Astrocyte (in vitro differentiated cells and primary cell): ENCODE results near the gene JAKMIP2. TPM values are rescaled to one million over a fixed set of nuclear protein-coding genes. Genes with fewer than 3 reads are reported as not detected.
A peak's percentile ranks its signal among the peaks of the same experiment; 100 is the strongest.

Source experiments
- DNase-seq: peaks from one replicate; pipeline ENCODE4 v3.0.0-alpha.2; 2010; ENCODE audit warnings: low read depth
- FAIRE-seq: peaks from 2 replicates; lab custom pipeline; 2011; peaks lifted over from hg19 to GRCh38; lab: Jason Lieb, UNC
- H2AFZ ChIP-seq: 2 replicates; pipeline ENCODE4 v1.6.0; 2012; ENCODE audit warnings: low read depth, low read length, inconsistent platforms
- H3K27ac ChIP-seq: 2 replicates; pipeline ENCODE4 v1.5.1; 2011; ENCODE audit warnings: low read depth, low read length, inconsistent platforms
- H3K27me3 ChIP-seq: 2 replicates; pipeline ENCODE4 v1.6.0; 2011; ENCODE audit warnings: low read length, inconsistent platforms; ENCODE audit not compliant: insufficient read depth
- H3K36me3 ChIP-seq: 2 replicates; pipeline ENCODE4 v1.5.1; 2011; ENCODE audit warnings: low read length, inconsistent platforms; ENCODE audit not compliant: insufficient read depth
- H3K4me1 ChIP-seq: 2 replicates; pipeline ENCODE4 v1.5.1; 2011; ENCODE audit warnings: low read length, inconsistent platforms; ENCODE audit not compliant: insufficient read depth
- H3K4me2 ChIP-seq: 2 replicates; pipeline ENCODE4 v1.6.0; 2012; ENCODE audit warnings: low read length, inconsistent platforms
- H3K4me3 ChIP-seq: 2 replicates; pipeline ENCODE4 v1.5.1; 2011; ENCODE audit warnings: low read depth, mild to moderate bottlenecking, low read length, inconsistent platforms; ENCODE audit not compliant: insufficient read depth
- H3K79me2 ChIP-seq: 2 replicates; pipeline ENCODE4 v1.6.0; 2012; ENCODE audit warnings: mild to moderate bottlenecking, low read length, inconsistent platforms; ENCODE audit not compliant: insufficient read depth
- H3K9ac ChIP-seq: 2 replicates; pipeline ENCODE4 v1.6.0; 2012; ENCODE audit warnings: mild to moderate bottlenecking, low read length, inconsistent platforms
- H3K9me3 ChIP-seq: 2 replicates; pipeline ENCODE4 v1.5.1; 2012; ENCODE audit warnings: low read depth, mild to moderate bottlenecking, low read length, inconsistent platforms; ENCODE audit not compliant: insufficient read depth
- H4K20me1 ChIP-seq: 2 replicates; pipeline ENCODE4 v1.6.0; 2012; ENCODE audit warnings: low read length, inconsistent platforms; ENCODE audit not compliant: insufficient read depth
- H3K27ac Mint-ChIP-seq: one replicate; pipeline ENCODE4 v1.8.0; 2021; ENCODE audit warnings: mild to moderate bottlenecking, mixed read lengths; ENCODE audit not compliant: unreplicated experiment
- H3K27me3 Mint-ChIP-seq: one replicate; pipeline ENCODE4 v1.8.0; 2021; ENCODE audit warnings: low read depth, mixed read lengths; ENCODE audit not compliant: unreplicated experiment
- H3K36me3 Mint-ChIP-seq: one replicate; pipeline ENCODE4 v1.8.0; 2021; ENCODE audit warnings: low read depth, mixed read lengths; ENCODE audit not compliant: unreplicated experiment
- H3K4me1 Mint-ChIP-seq: one replicate; pipeline ENCODE4 v1.8.0; 2021; ENCODE audit warnings: low read depth, mixed read lengths; ENCODE audit not compliant: unreplicated experiment
- H3K4me3 Mint-ChIP-seq: one replicate; pipeline ENCODE4 v1.8.0; 2021; ENCODE audit warnings: mild to moderate bottlenecking, moderate library complexity, mixed read lengths; ENCODE audit not compliant: unreplicated experiment
- H3K9me3 Mint-ChIP-seq: one replicate; pipeline ENCODE4 v1.8.0; 2021; ENCODE audit warnings: mild to moderate bottlenecking, mixed read lengths; ENCODE audit not compliant: unreplicated experiment
- CTCF ChIP-seq: IDR thresholded peaks from 2 replicates; pipeline ENCODE4 v1.5.1; 2011; ENCODE audit warnings: low read depth, mild to moderate bottlenecking, inconsistent platforms, low read length, moderate library complexity; ENCODE audit not compliant: insufficient read depth
- EZH2 ChIP-seq: IDR thresholded peaks from 2 replicates; pipeline ENCODE4 v1.6.1; 2012; ENCODE audit warnings: mild to moderate bottlenecking, low read length, inconsistent platforms; ENCODE audit not compliant: insufficient read depth
- total RNA-seq: library from RNA; stranded (reverse); gene quantifications from 2 replicates; pipeline ENCODE4 v1.2.1, GENCODE V29; 2021

Gene JAKMIP2
- total RNA-seq, 1 donor from 2014 or later: 15.1 TPM

DNA sequence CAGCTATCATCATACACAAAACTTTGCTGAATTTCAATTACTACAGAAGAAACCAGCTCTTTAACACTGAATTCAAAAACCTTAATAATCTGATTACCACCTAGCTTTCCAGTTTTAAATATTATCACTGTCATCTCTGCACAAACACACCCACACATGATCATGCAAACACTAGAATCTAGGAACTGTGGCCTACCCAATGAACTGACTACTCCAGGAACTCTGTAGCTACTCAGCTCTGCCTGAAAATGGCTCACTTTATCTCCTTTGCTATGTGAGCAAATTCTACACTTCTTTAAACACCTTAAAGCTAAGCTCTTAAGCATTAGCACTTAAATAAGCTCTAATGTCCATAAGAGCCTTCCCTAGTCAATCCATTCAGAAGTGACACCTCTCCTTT is 149.4 kb downstream of the JAKMIP2 start:
- H3K27me3 ChIP-seq: no peaks in the 10 kb centered on the region
- peaks cover 3% of the 10 kb centered on the region for H3K36me3 Mint-ChIP-seq
- no peak overlapping the region for H3K4me3 Mint-ChIP-seq
- H3K9ac ChIP-seq: no peak overlapping the region
- H3K27me3 Mint-ChIP-seq: no peaks in the 10 kb centered on the region
- no peak overlapping the region for H3K4me3 ChIP-seq
- no peak overlapping the region for H3K4me2 ChIP-seq
- FAIRE-seq (no peak), DNase-seq (no peak)
- H2AFZ ChIP-seq: no peak overlapping the region
- H3K79me2 ChIP-seq: no peaks in the 10 kb centered on the region
- H3K4me1 Mint-ChIP-seq: no peaks in the 10 kb centered on the region
- H3K36me3 ChIP-seq: no peaks in the 10 kb centered on the region
- H3K9me3 Mint-ChIP-seq: no peaks in the 10 kb centered on the region
- TF ChIP-seq EZH2: no peak
- no peak for TF ChIP-seq CTCF
- H3K9me3 ChIP-seq: no peaks in the 10 kb centered on the region
- no peaks in the 10 kb centered on the region for H3K4me1 ChIP-seq
- H4K20me1 ChIP-seq: no peaks in the 10 kb centered on the region
- H3K27ac ChIP-seq: no peak overlapping the region
- H3K27ac Mint-ChIP-seq: no peak overlapping the region

DNA sequence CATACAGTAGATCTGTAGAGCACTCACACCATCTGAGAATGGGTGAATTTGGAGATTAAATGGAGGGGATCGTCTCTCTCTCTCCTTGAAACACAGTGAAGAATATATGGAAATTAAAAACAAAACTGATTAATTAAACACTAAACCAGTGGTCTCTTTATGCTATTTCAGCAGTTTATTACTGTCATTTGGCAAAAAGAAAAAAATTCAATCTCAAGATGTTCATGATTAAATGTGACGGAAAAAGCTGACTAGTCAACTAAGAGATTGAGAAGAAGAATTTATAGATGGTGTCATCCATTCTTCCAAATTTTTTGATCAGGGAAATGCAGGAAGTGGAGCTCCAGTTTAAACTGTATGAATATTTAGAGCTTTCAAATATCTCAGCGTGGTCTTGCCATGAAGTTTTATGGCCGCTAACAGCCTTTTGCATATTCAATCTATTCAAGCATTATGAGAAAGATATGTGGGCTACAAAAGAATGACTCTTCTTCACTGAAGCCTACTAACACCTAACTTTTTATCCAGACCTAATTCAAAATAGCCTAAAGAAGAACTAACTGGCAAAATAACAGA is 151.0 kb downstream of the JAKMIP2 start:
- Histone ChIP-seq H3K36me3 (no peaks in the 10 kb centered on the region), H3K9me3 (no peaks in the 10 kb centered on the region), H2AFZ (no peak overlapping the region), H3K27me3 (no peaks in the 10 kb centered on the region), H3K4me1 (no peaks in the 10 kb centered on the region), H3K4me2 (no peak overlapping the region), H3K27ac (no peak overlapping the region), H3K9ac (no peak overlapping the region), H3K79me2 (no peaks in the 10 kb centered on the region), H3K4me3 (no peak overlapping the region), H4K20me1 (no peaks in the 10 kb centered on the region)
- H3K27ac Mint-ChIP-seq: no peak overlapping the region
- no peak overlapping the region for H3K4me3 Mint-ChIP-seq
- FAIRE-seq (no peak), DNase-seq (no peak)
- no peaks in the 10 kb centered on the region for H3K27me3 Mint-ChIP-seq
- no peaks in the 10 kb centered on the region for H3K9me3 Mint-ChIP-seq
- no peaks in the 10 kb centered on the region for H3K4me1 Mint-ChIP-seq
- peaks cover 8% of the 10 kb centered on the region for H3K36me3 Mint-ChIP-seq
- TF ChIP-seq CTCF (no peak), EZH2 (no peak)

DNA sequence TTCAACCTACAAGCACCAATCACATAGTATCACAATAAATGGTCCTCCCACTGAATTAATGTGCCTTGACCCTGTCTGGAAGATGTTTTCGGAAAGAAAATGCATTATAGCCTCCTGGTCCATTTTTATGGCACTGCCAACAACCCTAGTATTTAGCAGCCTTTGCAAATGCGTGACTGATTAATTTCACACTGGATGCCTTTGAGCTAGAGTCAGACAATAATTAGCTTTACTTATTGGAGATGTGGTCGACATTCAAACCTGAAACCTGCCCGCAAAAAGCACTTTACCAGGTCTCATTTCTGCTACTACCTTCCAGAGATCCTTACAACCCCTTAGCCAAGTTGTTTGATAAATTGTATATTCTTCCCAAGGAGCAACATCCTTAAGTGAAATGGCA is 153.3 kb downstream of the JAKMIP2 start:
- H3K27ac Mint-ChIP-seq: no peak overlapping the region
- no peak for FAIRE-seq

More for the DNA sequence above, 153.3 kb downstream of the JAKMIP2 start:
- TF ChIP-seq CTCF (no peak), EZH2 (no peak)
- H3K4me3 Mint-ChIP-seq: no peak overlapping the region
- Histone ChIP-seq H3K36me3 (no peaks in the 10 kb centered on the region), H4K20me1 (no peaks in the 10 kb centered on the region), H3K9ac (no peak overlapping the region), H3K79me2 (no peaks in the 10 kb centered on the region), H3K9me3 (no peaks in the 10 kb centered on the region), H3K4me1 (no peaks in the 10 kb centered on the region), H3K27me3 (no peaks in the 10 kb centered on the region), H3K4me3 (no peak overlapping the region), H3K4me2 (no peak overlapping the region), H2AFZ (no peak overlapping the region), H3K27ac (no peak overlapping the region)
- peaks cover 8% of the 10 kb centered on the region for H3K36me3 Mint-ChIP-seq
- no peaks in the 10 kb centered on the region for H3K27me3 Mint-ChIP-seq
- H3K9me3 Mint-ChIP-seq: no peaks in the 10 kb centered on the region
- DNase-seq: peak; percentile 55
- H3K4me1 Mint-ChIP-seq: no peaks in the 10 kb centered on the region
